Stimulated activated CD8-positive, alpha-beta memory T cell treated with anti-CD3 and anti-CD28 coated beads, Interleukin-15, amount 100 ng/mL, for 4 hours (primary cell): ENCODE data around the gene DLGAP3.
"Not testable (repeated sequence)": the region's sequence is repeated elsewhere in the genome, so short reads cannot be mapped to it uniquely, and the experiment has no call there.

ENCODE experiments used
- DNase-seq, 2 donors: peaks; one replicate each; pipeline ENCODE4 v3.0.0-alpha.2; 2020; ENCODE audit warnings: low read depth in 2 of 2

Gene DLGAP3

DNA sequence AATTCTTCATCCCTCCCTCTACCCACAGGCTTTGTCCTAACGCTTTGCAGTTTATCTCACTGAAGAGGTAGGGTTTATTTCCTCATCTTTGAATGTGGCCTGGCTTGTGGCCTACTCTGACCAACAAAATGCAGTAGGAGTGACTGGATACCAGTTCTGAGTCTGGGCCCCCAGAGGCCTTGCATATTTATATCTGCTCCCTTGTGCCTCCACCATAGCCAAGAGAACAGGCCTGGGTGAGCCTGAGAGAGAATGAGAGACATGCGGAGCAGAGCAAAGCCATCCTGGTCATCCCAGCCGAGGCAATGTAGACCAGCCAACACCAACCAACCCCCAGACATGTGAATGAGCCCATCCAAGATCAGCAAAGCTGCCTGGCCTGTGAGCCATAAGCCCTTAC is 100.2 kb downstream of the DLGAP3 start:
- no peak for DNase-seq

- no peak for DNase-seq
Observed at GRCh38 chr1:34828611-34829010, 100.8 kb downstream of the DLGAP3 start.

GRCh38 chr1:34827341-34827941 is 102.0 kb downstream of the DLGAP3 start:
- no peak for DNase-seq

- no peak for DNase-seq
Observed at GRCh38 chr1:34825455-34826091, 103.9 kb downstream of the DLGAP3 start.

GRCh38 chr1:34824817-34825454 is 104.5 kb downstream of the DLGAP3 start:
- DNase-seq, result no peak

GRCh38 chr1:34822202-34822601 is 107.2 kb downstream of the DLGAP3 start:
- DNase-seq, result no peak

GRCh38 chr1:34818862-34819261 is 110.6 kb downstream of the DLGAP3 start:
- DNase-seq, result not testable (repeated sequence)

DNA sequence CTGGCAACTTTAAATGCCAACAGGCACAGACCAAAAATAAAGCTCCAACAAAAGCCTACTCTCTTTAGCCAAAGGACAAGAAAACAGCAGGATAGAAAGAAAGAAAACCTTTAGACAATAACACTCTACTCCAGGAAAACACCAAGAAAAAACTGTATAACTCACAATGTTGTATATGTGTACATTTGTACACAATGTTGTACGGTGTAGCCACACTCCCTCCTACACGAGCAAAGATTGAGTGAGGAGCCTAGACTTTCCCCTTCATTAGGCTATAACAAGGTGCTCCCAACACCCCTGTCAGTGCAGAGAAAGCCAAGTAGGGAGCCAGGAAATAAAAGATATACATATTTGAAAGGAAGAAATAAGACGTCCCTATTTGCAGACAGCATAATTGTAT is 112.7 kb downstream of the DLGAP3 start:
- DNase-seq, result no peak

- no peak for DNase-seq
Observed at GRCh38 chr1:34816332-34816731, 113.1 kb downstream of the DLGAP3 start.
